GM20000 (cell line): ENCODE measurements around the gene FMN2.

Experiments
- DNase-seq: peaks from one replicate; pipeline ENCODE4 v3.0.0; 2012; ENCODE audit warnings: low spot score
- CTCF ChIP-seq: IDR thresholded peaks from 2 replicates; pipeline ENCODE4 v1.5.1; 2012; ENCODE audit warnings: mild to moderate bottlenecking, control low read depth; ENCODE audit errors: extremely low read depth, missing control alignments

Gene FMN2

GRCh38 chr1:240387051-240387450 is 295.4 kb downstream of the FMN2 start:
- TF ChIP-seq CTCF = no peak
- DNase-seq = no peak

DNA sequence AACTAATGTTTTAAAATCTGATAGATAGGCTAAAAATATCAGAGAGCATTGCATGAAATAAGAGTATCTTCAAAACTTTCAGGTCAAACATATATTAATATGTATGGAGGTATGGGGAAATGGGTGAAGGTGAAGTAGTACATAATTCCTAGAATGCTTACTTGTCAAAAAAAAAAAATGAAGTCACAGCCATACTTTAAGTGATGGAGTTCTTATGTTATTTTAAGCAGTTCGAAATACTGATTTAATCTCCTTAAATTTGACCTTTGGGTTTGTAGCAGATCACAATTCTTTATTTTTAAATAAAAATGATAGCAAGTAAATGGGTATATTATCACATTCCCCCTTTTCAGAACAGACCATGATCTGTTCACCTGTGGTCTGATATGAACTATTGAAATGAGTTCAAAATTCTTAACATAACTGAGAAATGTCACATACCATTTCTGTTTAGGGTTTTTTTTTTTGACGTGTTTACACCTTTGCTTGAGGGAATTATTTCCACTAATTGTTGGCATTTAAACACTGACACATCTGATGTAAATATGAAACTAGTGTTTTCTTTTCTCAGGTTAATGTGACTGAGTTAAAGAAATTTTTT is 300.1 kb downstream of the FMN2 start:
- DNase-seq = no peak
- no peak for TF ChIP-seq CTCF

DNA sequence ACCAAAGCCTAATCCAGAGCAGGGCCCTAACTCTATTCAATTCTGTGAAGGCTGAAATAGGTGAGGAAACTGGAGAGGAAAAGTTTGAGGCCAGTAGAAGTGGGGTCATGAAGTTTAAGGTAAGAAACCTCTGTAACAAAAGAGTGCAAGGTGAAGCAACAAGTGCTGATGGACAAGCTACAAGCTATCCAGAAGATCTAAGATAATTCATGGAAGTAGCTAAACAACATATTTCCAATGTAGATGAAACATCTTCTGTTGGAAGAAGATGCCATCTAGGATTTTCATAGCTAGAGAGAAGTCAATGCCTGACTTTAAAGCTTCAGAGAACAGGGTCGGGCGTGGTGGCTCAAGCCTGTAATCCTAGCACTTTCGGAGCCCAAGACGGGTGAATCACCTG is 302.7 kb downstream of the FMN2 start:
- DNase-seq = no peak
- TF ChIP-seq CTCF = no peak

DNA sequence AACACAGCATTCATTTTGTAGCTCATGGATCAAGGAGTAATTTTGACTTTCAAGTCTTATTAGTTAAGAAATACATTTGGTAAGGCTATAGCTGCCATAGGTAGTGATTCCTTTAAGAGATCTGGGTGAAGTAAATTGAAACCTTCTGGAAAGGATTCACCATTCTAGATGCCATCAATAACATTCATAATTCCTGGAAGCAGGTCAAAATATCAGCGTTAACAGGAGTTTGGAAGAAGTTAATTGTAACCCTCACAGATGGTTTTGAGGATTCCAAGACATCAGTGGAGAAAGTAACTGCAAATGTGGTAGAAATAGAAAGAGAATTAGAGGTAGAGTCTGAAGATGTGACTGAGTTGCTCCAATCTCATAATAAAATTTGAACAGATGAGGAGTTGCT is 303.7 kb downstream of the FMN2 start:
- no peak for TF ChIP-seq CTCF
- DNase-seq = no peak

GRCh38 chr1:240399381-240399780 is 307.7 kb downstream of the FMN2 start:
- no peak for TF ChIP-seq CTCF
- DNase-seq = no peak

DNA sequence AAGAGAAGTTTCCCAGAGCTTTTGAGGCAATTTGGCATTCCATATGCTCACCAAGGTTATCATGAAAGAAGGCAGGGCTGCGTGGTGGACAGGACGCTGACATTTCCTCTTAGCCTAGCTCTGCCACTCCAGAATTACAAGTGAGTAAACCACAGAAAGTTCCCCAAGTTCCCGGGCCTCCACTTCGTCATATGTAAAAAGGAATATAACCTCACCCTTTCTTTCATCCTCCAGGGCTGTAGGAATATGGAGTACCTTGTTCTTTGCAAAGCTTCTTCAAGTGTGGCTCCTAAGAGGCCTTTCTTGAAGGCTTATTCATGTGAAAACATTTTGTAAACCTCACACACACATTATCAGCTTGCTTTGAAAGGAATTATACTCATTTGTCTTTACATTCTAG is 310.0 kb downstream of the FMN2 start:
- TF ChIP-seq CTCF = no peak
- no peak for DNase-seq

GRCh38 chr1:240402326-240402725 is 310.6 kb downstream of the FMN2 start:
- TF ChIP-seq CTCF = no peak
- DNase-seq = no peak
